GM12874 (cell line): ENCODE data around the gene SRRM2.

Experiments used
- TF ChIP-seq, protein P1 (sequence below): IDR thresholded peaks from 2 replicates; pipeline ENCODE4 v1.5.1; 2011; ENCODE audit warnings: low read depth, mild to moderate bottlenecking, control low read depth, low read length, moderate library complexity; ENCODE audit not compliant: insufficient read depth

SRRM2 gene

DNA sequence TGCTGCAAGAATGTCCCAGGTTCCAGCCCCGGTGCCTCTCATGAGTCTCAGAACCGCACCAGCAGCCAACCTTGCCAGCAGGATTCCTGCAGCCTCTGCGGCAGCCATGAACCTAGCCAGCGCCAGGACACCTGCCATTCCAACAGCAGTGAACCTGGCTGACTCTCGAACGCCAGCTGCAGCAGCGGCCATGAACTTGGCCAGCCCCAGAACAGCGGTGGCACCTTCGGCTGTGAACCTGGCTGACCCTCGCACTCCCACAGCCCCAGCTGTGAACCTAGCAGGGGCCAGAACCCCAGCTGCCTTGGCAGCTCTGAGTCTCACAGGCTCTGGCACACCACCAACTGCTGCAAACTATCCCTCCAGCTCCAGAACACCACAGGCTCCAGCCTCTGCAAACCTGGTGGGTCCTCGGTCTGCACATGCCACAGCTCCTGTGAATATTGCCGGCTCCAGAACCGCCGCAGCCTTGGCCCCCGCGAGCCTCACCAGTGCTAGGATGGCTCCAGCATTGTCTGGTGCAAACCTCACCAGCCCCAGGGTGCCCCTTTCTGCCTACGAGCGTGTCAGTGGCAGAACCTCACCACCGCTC is 14.8 kb downstream of the SRRM2 start:
- TF ChIP-seq, protein P1, sequence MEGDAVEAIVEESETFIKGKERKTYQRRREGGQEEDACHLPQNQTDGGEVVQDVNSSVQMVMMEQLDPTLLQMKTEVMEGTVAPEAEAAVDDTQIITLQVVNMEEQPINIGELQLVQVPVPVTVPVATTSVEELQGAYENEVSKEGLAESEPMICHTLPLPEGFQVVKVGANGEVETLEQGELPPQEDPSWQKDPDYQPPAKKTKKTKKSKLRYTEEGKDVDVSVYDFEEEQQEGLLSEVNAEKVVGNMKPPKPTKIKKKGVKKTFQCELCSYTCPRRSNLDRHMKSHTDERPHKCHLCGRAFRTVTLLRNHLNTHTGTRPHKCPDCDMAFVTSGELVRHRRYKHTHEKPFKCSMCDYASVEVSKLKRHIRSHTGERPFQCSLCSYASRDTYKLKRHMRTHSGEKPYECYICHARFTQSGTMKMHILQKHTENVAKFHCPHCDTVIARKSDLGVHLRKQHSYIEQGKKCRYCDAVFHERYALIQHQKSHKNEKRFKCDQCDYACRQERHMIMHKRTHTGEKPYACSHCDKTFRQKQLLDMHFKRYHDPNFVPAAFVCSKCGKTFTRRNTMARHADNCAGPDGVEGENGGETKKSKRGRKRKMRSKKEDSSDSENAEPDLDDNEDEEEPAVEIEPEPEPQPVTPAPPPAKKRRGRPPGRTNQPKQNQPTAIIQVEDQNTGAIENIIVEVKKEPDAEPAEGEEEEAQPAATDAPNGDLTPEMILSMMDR = no peak

GRCh38 chr16:2767891-2768290 is 15.5 kb downstream of the SRRM2 start:
- TF ChIP-seq, protein P1 = no peak

GRCh38 chr16:2768403-2769089 is 16.1 kb downstream of the SRRM2 start:
- TF ChIP-seq, protein P1 = no peak

GRCh38 chr16:2769100-2769529 is 16.7 kb downstream of the SRRM2 start:
- TF ChIP-seq, protein P1 = no peak

GRCh38 chr16:2769675-2770056 is 17.2 kb downstream of the SRRM2 start:
- TF ChIP-seq, protein P1 = no peak

GRCh38 chr16:2770057-2770951 is 17.9 kb downstream of the SRRM2 start:
- TF ChIP-seq, protein P1 = no peak
